ENCODE measurements around the gene ARHGAP15.

GRCh38 chr2:143694335-143694734 is 565.1 kb downstream of the ARHGAP15 start:
- no peak for TF ChIP-seq CTCF (IDR thresholded peaks at IDR 0.05)
- TF ChIP-seq POLR2A (IDR thresholded peaks at IDR 0.05): no peak
- no peak for TF ChIP-seq EP300 (IDR thresholded peaks at IDR 0.05)
